ENCODE results near the gene PDE7B. TPM values are rescaled to one million over a fixed set of nuclear protein-coding genes. Genes with fewer than 3 reads are reported as not detected.

The PDE7B gene
- polyA plus RNA-seq, 1 of the 3 experiments (the other 2 are of a cell fraction): 1.9 TPM

GRCh38 chr6:135974426-135974825 lies 122.9 kb downstream of the PDE7B start:
- WGBS (ENCODE audit: low lambda C conversion rate): 56% methylated on average over 1 of the region's 1 CpG
- no peak overlapping the region for H2AFZ ChIP-seq (ENCODE audit: low read depth)
- H3K9me3 ChIP-seq: no peaks in the 10 kb centered on the region
- no peaks in the 10 kb centered on the region for H3K79me2 ChIP-seq (ENCODE audit: insufficient read depth)
- no peak overlapping the region for H3K9ac ChIP-seq
- ChIA-PET CTCF (no interaction called here), POLR2A (no interaction called here)
- no peaks in the 10 kb centered on the region for H3K27me3 ChIP-seq (ENCODE audit: insufficient read depth)
- H3K4me2 ChIP-seq: no peak overlapping the region
- H3K36me3 ChIP-seq (replicated peaks in 1 of 2; ENCODE audit: control insufficient read depth in 1 of 2, insufficient read depth in 2 of 2, low read length in 1 of 2): no peaks in the 10 kb centered on the region
- H4K20me1 ChIP-seq (ENCODE audit: insufficient read depth): no peaks in the 10 kb centered on the region
- no peak overlapping the region for H3K4me3 ChIP-seq (ENCODE audit: low read depth in 2 of 2, low read length in 1 of 2)
- no peaks in the 10 kb centered on the region for H3K4me1 ChIP-seq (ENCODE audit: control insufficient read depth in 1 of 2, insufficient read depth in 2 of 2, low read depth in 1 of 2, low read length in 1 of 2)
- DNase-seq: no peak
- TF ChIP-seq IRF3 (IDR thresholded peaks at IDR 0.05; ENCODE audit: low read depth, low read length) (no peak), CTCF (IDR thresholded peaks at IDR 0.05) (no peak), RFX5 (IDR thresholded peaks at IDR 0.05; ENCODE audit: low read length) (no peak), NRF1 (IDR thresholded peaks at IDR 0.05; ENCODE audit: low read depth, low read length) (no peak), YY1 (IDR thresholded peaks at IDR 0.05; ENCODE audit: low read depth) (no peak), USF1 (IDR thresholded peaks at IDR 0.05; ENCODE audit: borderline replicate concordance, low read depth) (no peak), ZBTB33 (IDR thresholded peaks at IDR 0.05; ENCODE audit: borderline replicate concordance, low read depth) (no peak), RXRA (IDR thresholded peaks at IDR 0.05; ENCODE audit: borderline replicate concordance, low read depth) (no peak), TAF1 (IDR thresholded peaks at IDR 0.05; ENCODE audit: borderline replicate concordance, low read depth, low read length) (no peak), GATA2 (CRISPR knock-in tag; IDR thresholded peaks at IDR 0.05) (no peak)
- H3K27ac ChIP-seq (ENCODE audit: low read depth in 2 of 2, low read length in 1 of 2): no peak overlapping the region
- no peaks in the 10 kb centered on the region for H3F3A ChIP-seq (replicated peaks; ENCODE audit: insufficient read depth)
- no peaks in the 10 kb centered on the region for H3K9me2 ChIP-seq

- no peaks in the 10 kb centered on the region for H3K4me1 ChIP-seq (ENCODE audit: control insufficient read depth in 1 of 2, insufficient read depth in 2 of 2, low read depth in 1 of 2, low read length in 1 of 2)
- CTCF ChIA-PET: interaction anchor here (1.3 kb wide), 1 partner anchor 32 kb away, joined by 3 read pairs; no protein-coding TSS in a partner anchor
- H2AFZ ChIP-seq (ENCODE audit: low read depth): no peak overlapping the region
- no peaks in the 10 kb centered on the region for H3K79me2 ChIP-seq (ENCODE audit: insufficient read depth)
- no peaks in the 10 kb centered on the region for H3F3A ChIP-seq (replicated peaks; ENCODE audit: insufficient read depth)
- POLR2A ChIA-PET: no interaction called here
- no peaks in the 10 kb centered on the region for H3K9me2 ChIP-seq
- no peaks in the 10 kb centered on the region for H4K20me1 ChIP-seq (ENCODE audit: insufficient read depth)
- no peak overlapping the region for H3K9ac ChIP-seq
- no peaks in the 10 kb centered on the region for H3K36me3 ChIP-seq (replicated peaks in 1 of 2; ENCODE audit: control insufficient read depth in 1 of 2, insufficient read depth in 2 of 2, low read length in 1 of 2)
- no peak overlapping the region for H3K4me2 ChIP-seq
- no peak overlapping the region for H3K27ac ChIP-seq (ENCODE audit: low read depth in 2 of 2, low read length in 1 of 2)
- no peaks in the 10 kb centered on the region for H3K27me3 ChIP-seq (ENCODE audit: insufficient read depth)
- DNase-seq: no peak
- H3K9me3 ChIP-seq: no peaks in the 10 kb centered on the region
- H3K4me3 ChIP-seq (ENCODE audit: low read depth in 2 of 2, low read length in 1 of 2): no peak overlapping the region
- TF ChIP-seq SIN3A (IDR thresholded peaks at IDR 0.05; ENCODE audit: borderline replicate concordance, low read depth, low read length) (no peak), RFX5 (IDR thresholded peaks at IDR 0.05; ENCODE audit: low read length) (no peak), ZBTB33 (IDR thresholded peaks at IDR 0.05; ENCODE audit: borderline replicate concordance, low read depth) (no peak), POLR2AphosphoS5 (IDR thresholded peaks at IDR 0.05; ENCODE audit: low read depth, low read length) (no peak), PBX3 (IDR thresholded peaks at IDR 0.05) (no peak), FOSL2 (IDR thresholded peaks at IDR 0.05; ENCODE audit: borderline replicate concordance, low read depth) (no peak)
Measured at GRCh38 chr6:135976585-135976984, 125.1 kb downstream of the PDE7B start.

Measured in SK-N-SH (cell line).